IPS-20b (cell line): Measurements from ENCODE around the gene RIPK1.
"Not testable (repeated sequence)": the region's sequence is repeated elsewhere in the genome, so short reads cannot be mapped to it uniquely, and the experiment has no call there.

Experiments
- H3K27ac ChIP-seq: one replicate; pipeline ENCODE4 v1.5.1; 2013; ENCODE audit warnings: low read length
- H3K27me3 ChIP-seq: 2 replicates; pipeline ENCODE4 v1.6.1; 2013; ENCODE audit warnings: mild to moderate bottlenecking, low read length, inconsistent platforms; ENCODE audit not compliant: insufficient read depth
- H3K36me3 ChIP-seq: 2 replicates; pipeline ENCODE4 v1.6.1; 2013; ENCODE audit warnings: low read depth, mild to moderate bottlenecking, inconsistent platforms, low read length, moderate library complexity; ENCODE audit not compliant: insufficient read depth
- H3K4me1 ChIP-seq: 2 replicates; pipeline ENCODE4 v1.6.1; 2013; ENCODE audit warnings: mild to moderate bottlenecking, control low read depth, inconsistent platforms, low read length, moderate library complexity; ENCODE audit not compliant: insufficient read depth
- H3K4me3 ChIP-seq: 2 replicates; pipeline ENCODE4 v1.5.1; 2013; ENCODE audit warnings: mild to moderate bottlenecking, low read length, inconsistent platforms
- H3K9ac ChIP-seq: 2 replicates; pipeline ENCODE4 v1.6.1; 2013; ENCODE audit warnings: low read depth, mild to moderate bottlenecking, inconsistent platforms, low read length, moderate library complexity
- H3K9me3 ChIP-seq: 2 replicates; pipeline ENCODE4 v1.6.1; 2013; ENCODE audit warnings: mild to moderate bottlenecking, low read depth, low read length, inconsistent platforms; ENCODE audit not compliant: insufficient read depth

RIPK1 gene

DNA sequence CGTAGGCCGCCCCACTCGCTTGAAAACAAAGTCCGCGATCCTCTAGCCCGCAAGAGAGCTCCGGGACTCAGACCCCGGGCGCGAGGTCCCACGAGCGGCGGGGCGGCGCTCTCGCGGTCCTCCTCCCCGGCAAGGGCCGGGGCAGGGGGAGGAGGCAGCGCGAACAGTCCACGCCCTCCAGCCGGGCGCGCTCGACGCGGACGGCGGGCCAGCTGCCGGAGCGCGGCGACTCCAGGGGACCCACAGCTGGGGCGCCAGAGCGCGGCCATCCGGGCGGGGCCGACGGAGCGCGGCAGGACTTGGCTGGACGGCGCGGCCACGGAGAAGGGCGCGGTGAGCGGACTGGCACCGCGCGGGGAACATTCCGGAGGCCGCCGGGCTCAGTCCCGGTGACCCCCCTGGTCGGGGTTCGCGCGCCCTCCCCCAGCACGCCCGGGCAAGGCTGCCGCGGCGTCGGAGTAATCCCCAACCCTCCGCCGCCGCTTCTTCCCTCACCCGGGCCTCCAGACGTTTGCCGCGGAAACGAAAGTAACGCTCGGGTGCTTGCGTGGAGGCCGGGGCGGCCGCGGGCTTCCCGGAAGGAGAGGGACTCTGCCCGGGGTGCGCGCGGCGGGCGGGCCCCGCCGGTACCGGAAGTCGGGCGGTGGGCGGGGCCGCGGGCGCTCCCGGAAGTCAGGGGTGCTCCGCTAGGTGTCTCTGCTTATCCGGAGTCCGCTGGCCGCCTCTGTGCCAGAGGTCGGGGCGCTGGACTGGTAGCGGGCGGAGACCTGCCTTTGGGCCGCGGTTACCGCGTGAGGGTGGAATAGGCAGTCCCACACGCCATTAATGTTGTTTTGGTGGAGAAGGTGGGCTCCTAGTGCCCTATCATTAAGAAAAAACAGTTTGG is at the start of gene RIPK1:
Gene RIPK1 (plus strand): TSS at position 166 of the 886 bp plus-strand sequence. CDS start 8,330 bp downstream, outside the sequence.
- Histone ChIP-seq H3K36me3 (no peaks in the 10 kb centered on the region), H3K27ac (peak within 1 kb of the TSS; percentile 50), H3K4me3 (peak within 1 kb of the TSS; percentile 70), H3K27me3 (peaks cover 7% of the 10 kb centered on the region), H3K4me1 (peaks cover 4% of the 10 kb centered on the region; the same call in 1 of the 2 replicates), H3K9ac (peak within 1 kb of the TSS; percentile 75; the same call in 1 of the 2 replicates), H3K9me3 (peaks cover 9% of the 10 kb centered on the region)

DNA sequence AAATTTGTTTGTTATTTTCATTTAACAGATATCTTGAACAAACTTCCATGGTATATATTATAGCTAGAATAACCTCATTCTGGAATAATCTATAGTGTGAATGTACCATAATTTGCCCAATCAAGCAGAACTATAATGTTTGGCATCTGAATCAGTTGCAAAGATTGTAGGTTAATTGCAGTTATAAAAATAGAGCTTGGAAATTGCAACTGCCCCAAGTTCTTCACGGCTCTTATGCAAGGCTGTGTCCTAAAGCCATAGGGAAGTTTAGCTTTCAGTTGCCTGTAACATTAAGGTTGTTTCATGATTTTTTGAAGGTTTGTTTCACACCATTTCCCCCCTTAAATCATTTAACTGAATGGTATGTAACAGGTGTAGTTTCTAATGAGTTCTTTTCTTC is 49.2 kb upstream of the RIPK1 start:
- Histone ChIP-seq H3K27me3 (no peaks in the 10 kb centered on the region), H3K4me3 (no peak overlapping the region), H3K4me1 (peaks cover 10% of the 10 kb centered on the region; the same call in 1 of the 2 replicates), H3K36me3 (peaks cover 63% of the 10 kb centered on the region), H3K27ac (no peak overlapping the region), H3K9ac (no peak overlapping the region), H3K9me3 (no peaks in the 10 kb centered on the region)

DNA sequence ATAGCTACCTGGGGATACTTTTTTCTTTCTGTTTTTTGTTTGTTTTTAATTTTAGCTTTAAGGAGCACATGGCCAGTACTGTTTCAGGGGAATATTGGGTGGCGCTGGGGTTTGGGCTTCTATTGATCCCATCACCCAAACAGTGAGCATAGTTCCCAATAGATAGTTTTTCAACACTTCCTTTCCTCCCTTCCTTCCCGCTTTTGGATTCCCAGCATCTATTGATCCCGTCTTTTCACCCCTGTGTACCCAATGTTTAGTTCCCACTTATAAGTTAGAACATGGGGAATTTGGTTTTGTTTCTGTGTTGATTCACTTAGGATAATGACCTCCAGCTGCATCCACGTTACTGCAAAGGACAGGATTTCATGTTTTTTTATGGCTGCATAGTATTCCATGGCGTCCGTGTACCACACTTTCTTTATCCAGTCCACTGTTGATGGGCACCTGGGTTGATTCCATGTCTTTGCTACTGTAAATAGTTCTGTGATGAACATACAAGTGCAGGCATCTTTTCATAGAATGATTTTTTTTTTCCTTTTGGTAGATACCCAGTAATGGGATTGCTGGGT is 48.5 kb upstream of the RIPK1 start:
- no peak overlapping the region for H3K9ac ChIP-seq
- H3K27ac ChIP-seq: no peak overlapping the region
- H3K4me1 ChIP-seq: peaks cover 16% of the 10 kb centered on the region; the same call in 1 of the 2 replicates
- peaks cover 56% of the 10 kb centered on the region for H3K36me3 ChIP-seq
- no peaks in the 10 kb centered on the region for H3K27me3 ChIP-seq
- H3K9me3 ChIP-seq: no peaks in the 10 kb centered on the region
- H3K4me3 ChIP-seq: no peak overlapping the region

DNA sequence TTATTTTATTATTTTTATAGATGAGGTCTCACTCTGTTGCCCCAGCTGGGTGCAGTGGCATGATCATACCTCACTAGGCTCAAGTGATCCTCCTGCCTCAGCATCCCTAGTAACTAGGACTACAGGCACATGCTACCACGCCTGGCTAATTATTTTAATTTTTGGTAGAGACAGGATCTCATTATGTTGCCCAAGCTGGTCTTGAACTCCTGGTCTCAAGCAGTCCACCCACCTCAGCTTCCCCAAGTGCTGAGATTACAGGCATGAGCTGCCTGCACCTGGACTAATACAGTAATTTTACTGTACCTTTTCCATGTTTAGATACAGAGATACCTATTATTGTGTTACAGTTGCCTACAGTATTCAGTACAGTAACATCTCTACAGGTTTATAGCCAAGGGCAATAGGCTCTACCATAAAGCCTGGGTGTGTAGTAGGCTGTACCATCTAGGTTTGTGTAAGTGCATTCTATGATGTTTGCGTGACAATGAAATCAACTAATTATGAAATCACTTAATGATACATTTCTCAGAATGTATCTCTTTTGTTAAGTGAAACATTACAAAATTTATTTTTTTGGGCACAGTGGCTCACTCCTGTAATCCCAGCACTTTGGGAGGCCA is 47.2 kb upstream of the RIPK1 start:
- not testable (repeated sequence) for H3K9me3 ChIP-seq, H3K9ac ChIP-seq, H3K4me3 ChIP-seq, H3K27ac ChIP-seq, H3K27me3 ChIP-seq
- H3K4me1 ChIP-seq: peaks cover 18% of the 10 kb centered on the region; the same call in 1 of the 2 replicates
- peaks cover 45% of the 10 kb centered on the region for H3K36me3 ChIP-seq

DNA sequence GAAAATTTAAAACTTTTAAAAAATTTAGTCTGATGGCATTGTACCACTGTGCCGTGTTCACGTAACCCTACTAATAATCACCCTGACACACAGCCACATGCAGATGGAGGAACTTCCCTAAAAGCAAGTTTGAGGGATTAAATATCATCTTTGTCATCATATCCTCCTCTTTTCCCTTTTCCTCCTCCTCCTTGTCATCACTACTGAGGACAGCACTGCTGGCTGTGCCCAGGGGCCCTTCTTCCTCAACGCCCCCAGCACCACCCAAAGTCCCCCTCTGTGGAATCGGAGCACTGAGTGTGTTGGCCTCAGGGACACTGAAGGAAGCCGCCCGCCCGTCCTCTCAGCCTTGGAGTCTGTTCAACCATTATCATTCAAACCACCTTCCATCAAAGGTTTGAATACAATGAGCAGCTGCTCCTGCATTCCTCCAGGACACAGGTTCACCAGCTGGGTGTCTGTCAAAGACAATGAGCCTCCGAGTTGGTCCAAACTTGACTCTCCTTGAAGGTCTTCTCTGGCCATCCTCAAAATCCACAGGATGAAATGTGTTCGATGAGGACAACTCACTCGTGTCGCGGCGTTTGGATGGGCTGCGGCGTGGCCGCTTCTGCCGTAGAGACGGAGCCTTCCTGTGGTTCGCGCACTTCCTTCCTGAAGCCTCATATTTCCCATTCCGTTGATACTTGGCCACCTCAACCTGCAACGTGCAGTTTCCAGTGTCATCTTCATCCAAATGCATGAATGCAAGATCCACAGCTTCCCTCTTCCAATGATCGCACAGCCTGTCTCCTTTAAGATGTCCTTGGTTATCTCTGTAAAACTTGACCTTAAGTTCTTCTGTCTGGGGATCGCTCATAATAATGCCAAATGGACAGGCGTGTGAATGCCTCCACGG is 45.3 kb upstream of the RIPK1 start:
- no peaks in the 10 kb centered on the region for H3K27me3 ChIP-seq
- H3K9me3 ChIP-seq: no peaks in the 10 kb centered on the region
- peak overlapping the region; percentile 14; the same call in 1 of the 2 replicates for H3K4me3 ChIP-seq
- peak overlapping the region; percentile 31 for H3K27ac ChIP-seq
- peaks cover 18% of the 10 kb centered on the region; the same call in 1 of the 2 replicates for H3K4me1 ChIP-seq
- peak overlapping the region; percentile 58; the same call in 1 of the 2 replicates for H3K9ac ChIP-seq
- H3K36me3 ChIP-seq: peaks cover 26% of the 10 kb centered on the region

DNA sequence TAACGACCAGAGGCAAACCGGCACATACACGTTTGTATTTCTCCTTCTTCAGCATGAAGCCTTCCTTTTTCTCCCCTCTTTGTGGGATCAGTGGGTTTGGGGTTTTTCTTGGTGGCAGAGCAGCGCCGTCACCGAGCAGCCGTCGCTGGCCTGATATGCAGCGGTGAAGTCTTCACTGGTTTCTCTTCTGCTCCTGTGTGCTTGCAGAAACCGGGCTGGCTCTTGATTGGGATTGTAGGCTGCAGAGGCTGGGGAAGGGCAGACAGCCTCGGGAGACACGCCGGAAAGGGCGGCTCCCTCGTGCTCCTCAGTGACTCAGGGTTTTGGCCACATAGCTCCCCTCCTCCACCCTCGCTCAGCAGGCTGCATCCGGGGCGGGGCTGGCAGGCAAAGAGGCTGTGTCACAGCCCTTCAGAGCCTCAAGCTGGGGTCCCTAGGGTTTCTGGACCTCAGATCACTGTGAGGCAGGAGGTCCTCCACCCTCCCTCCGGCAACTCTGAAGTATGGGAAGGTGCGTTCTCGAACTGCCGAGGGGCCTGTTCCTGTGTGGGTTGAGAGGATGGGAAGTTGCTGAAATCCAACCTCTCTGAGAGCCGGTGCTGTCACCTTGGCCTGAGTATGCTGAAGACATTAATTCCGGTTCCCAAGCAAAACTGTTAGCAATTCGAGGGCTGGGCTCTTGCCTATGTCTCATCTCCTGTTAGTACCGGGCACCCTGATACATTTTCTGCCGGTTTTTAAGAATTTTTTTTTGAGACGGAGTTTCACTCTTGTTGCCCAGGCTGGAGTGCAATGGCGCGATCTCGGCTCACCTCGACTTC is 44.4 kb upstream of the RIPK1 start:
- Histone ChIP-seq H3K4me3 (peak overlapping the region; percentile 14; the same call in 1 of the 2 replicates), H3K27me3 (no peaks in the 10 kb centered on the region), H3K4me1 (peaks cover 18% of the 10 kb centered on the region; the same call in 1 of the 2 replicates), H3K27ac (peak overlapping the region; percentile 45), H3K9ac (peak overlapping the region; percentile 58; the same call in 1 of the 2 replicates), H3K9me3 (no peaks in the 10 kb centered on the region), H3K36me3 (peaks cover 17% of the 10 kb centered on the region)

DNA sequence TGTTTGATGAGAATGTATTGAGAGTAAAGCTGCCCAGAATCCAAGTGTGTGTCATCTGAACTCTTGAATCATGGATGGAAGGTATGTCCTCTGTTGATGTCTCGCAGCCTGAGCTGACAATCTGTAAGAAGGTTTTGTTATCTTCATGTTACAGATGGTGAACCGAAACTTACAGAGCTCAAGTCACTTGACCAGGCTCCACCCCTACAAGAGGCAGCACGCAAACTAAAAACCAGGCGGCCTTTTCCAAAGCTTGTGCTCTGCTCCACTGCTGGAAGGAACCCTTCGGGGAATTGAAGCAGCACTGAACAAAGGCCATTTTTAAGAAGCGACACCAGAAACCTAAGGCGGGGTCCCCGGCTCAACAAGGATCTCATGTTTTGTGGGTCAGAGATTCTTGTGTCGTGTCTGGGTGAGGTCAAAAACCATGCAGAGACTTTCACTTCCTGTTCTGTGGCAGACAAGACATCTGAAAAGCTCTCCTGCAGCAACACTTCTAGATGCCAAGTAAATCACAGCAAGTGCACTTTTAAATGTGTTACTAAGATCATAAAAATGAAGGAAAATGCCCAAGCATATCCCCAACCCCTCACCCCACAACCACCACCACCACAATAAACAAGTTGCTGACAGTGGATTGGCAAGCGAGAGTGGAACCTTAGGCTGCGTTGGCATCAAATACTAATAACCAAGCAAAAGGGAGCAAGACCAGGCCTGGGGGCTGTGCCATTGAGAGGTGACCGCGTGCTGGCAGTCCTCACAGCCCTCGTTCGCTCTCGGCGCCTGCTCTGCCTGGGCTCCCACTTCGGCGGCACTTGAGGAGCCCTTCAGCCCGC is 41.3 kb upstream of the RIPK1 start:
- Histone ChIP-seq H3K9me3 (no peaks in the 10 kb centered on the region), H3K4me3 (no peak overlapping the region), H3K9ac (no peak overlapping the region), H3K36me3 (no peaks in the 10 kb centered on the region), H3K4me1 (peaks cover 24% of the 10 kb centered on the region; the same call in 1 of the 2 replicates), H3K27me3 (no peaks in the 10 kb centered on the region), H3K27ac (no peak overlapping the region)

DNA sequence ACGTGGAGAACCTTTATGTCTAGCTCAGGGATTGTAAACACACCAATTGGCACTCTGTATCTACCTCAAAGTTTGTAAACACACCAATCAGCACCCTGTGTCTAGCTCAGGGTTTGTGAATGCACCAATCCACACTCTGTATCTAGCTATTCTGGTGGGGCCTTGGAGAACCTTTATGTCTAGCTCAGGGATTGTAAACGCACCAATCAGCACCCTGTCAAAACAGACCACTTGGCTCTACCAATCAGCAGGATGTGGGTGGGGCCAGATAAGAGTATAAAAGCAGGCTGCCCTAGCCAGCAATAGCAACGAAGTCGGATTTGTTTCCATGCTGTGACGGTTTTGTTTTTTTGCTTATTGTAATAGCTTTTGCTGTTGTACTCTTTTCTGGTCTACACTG is 40.1 kb upstream of the RIPK1 start:
- not testable (repeated sequence) for H3K9ac ChIP-seq, H3K9me3 ChIP-seq, H3K4me3 ChIP-seq, H3K27ac ChIP-seq, H3K27me3 ChIP-seq, H3K36me3 ChIP-seq
- H3K4me1 ChIP-seq: peaks cover 22% of the 10 kb centered on the region; the same call in 1 of the 2 replicates

DNA sequence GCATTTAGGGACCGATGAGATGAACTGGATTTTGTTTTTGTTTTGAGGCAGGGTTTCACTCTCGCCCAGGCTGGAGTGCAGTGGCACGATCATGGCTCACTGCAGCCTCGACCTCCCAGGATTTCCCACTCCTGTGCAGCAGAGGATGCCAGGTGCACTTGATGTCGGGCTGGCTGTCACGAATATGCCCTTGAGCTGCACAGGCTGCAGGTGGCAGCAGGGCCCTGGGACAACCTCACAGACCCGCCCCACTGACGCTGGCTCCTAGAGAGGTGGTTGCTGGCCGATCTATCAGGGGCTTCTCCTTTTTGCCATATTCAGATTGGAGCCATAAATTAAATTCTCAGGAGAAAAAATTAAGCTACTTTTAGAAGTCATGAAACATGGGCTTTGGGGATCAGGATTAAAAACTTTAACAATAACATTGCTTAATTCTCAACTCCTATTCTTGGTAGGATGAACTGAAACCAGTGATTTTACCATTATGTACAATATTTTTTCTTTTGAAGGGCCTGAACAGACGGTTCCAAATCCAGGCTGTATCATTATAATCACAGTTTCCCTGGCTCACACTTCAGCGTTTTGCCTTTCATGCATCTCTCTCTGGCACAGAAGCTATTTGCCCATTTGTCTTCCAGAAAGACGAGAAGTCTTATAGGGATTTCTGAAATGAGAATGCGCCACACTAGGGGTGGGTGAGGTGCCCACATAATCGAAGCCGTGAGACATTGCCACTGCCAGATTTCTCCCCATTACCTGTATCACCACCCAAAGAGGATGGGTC is 36.2 kb upstream of the RIPK1 start:
- Histone ChIP-seq H3K4me3 (no peak overlapping the region), H3K9ac (no peak overlapping the region), H3K27me3 (no peaks in the 10 kb centered on the region), H3K27ac (no peak overlapping the region), H3K4me1 (peaks cover 6% of the 10 kb centered on the region; the same call in 1 of the 2 replicates), H3K36me3 (no peaks in the 10 kb centered on the region), H3K9me3 (no peaks in the 10 kb centered on the region)
